SK-N-MC (cell line): ENCODE results near the gene LITAF.
"Not testable (repeated sequence)": the region's sequence is repeated elsewhere in the genome, so short reads cannot be mapped to it uniquely, and the experiment has no call there.

Experiments
- EZH2 ChIP-seq: fragments of 200-600 bp; sonication (generic); IDR thresholded peaks from one replicate; pipeline ENCODE4 v1.6.1; 2017; ENCODE audit warnings: antibody characterized with exemption
- FOXP2 ChIP-seq: optimal IDR thresholded peaks from 2 replicates; pipeline ENCODE3; 2011; ENCODE audit warnings: mild to moderate bottlenecking, moderate library complexity; ENCODE audit not compliant: insufficient read depth; ENCODE audit errors: extremely low read length, control extremely low read depth
- POLR2AphosphoS5 ChIP-seq: IDR thresholded peaks from 2 replicates; pipeline ENCODE4 v1.6.1; 2012; ENCODE audit warnings: mild to moderate bottlenecking, low read depth, low read length, borderline replicate concordance

- TF ChIP-seq EZH2, POLR2AphosphoS5, FOXP2: not testable (repeated sequence)
Measured at GRCh38 chr16:11593076-11593475, 6.4 kb upstream of the LITAF start.
